Adipocyte (in vitro differentiated cells): ENCODE data around the gene ZNF227.
"Not testable (repeated sequence)": the region's sequence is repeated elsewhere in the genome, so short reads cannot be mapped to it uniquely, and the experiment has no call there.

Source experiments
- DNase-seq: peaks from one replicate; pipeline ENCODE4 v3.0.0-alpha.2; 2015; ENCODE audit warnings: low read depth
- H3K27me3 ChIP-seq: replicated peaks from 2 replicates; pipeline ENCODE4 v1.7.0; 2013; ENCODE audit warnings: mild to moderate bottlenecking, low read length, moderate library complexity; ENCODE audit not compliant: control insufficient read depth, insufficient read depth
- H3K36me3 ChIP-seq: 2 replicates; pipeline ENCODE4 v1.7.0; 2013; ENCODE audit warnings: low read length, mild to moderate bottlenecking, moderate library complexity; ENCODE audit not compliant: control insufficient read depth, insufficient read depth, severe bottlenecking
- H3K4me1 ChIP-seq: 2 replicates; pipeline ENCODE4 v1.7.0; 2013; ENCODE audit warnings: mild to moderate bottlenecking, low read length, moderate library complexity; ENCODE audit not compliant: control insufficient read depth, insufficient read depth
- H3K4me3 ChIP-seq: 2 replicates; pipeline ENCODE4 v1.7.0; 2013; ENCODE audit warnings: mild to moderate bottlenecking, low read length, moderate library complexity
- H3K9ac ChIP-seq: 2 replicates; pipeline ENCODE4 v1.7.0; 2013; ENCODE audit warnings: mild to moderate bottlenecking, low read length, moderate library complexity
- H3K9me3 ChIP-seq: 2 replicates; pipeline ENCODE4 v1.7.0; 2013; ENCODE audit warnings: mild to moderate bottlenecking, low read length, moderate library complexity; ENCODE audit not compliant: control insufficient read depth

The ZNF227 gene

DNA sequence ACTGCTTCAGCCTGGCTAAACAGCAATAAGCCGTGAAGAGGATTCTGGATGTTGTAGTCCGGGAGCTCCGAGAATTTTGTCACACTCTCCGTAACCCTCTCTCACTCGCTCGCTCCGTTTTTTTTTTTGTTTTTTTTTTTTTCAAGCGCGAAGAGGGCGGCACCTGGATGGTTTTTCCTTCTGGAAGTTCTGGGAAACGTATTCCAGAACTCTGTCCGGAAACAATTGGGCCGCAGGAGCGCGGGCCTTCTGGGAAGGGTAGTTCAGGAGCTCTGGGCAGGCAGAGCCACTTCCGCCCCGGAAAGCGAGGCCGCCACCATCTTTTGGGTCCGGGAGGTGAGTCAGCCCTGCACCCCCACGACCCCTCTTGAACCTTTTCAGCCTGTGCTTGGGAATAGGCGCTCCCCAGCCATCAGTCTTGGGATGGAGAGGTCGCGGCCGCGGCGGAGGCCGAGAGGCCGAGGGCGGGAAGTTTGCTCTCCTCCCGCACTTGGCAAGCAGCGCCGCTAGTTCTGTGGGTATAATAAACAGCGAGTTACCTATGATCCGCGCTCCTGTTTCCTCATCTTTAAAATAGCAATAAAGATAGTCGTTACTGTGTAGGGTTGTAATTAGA is at the start of gene ZNF227:
TSS of gene ZNF227 (plus strand) at position 283 of the 616 bp plus-strand sequence. CDS start 5,261 bp downstream, outside the sequence.
- Histone ChIP-seq H3K4me1 (peaks cover 13% of the 10 kb centered on the region), H3K9ac (peak within 1 kb of the TSS; percentile 94), H3K36me3 (peaks cover 10% of the 10 kb centered on the region), H3K9me3 (no peaks in the 10 kb centered on the region), H3K4me3 (peak within 1 kb of the TSS; percentile 100), H3K27me3 (no peaks in the 10 kb centered on the region)
- peak; percentile 95 for DNase-seq

- no peak overlapping the region for H3K4me3 ChIP-seq
- H3K27me3 ChIP-seq, result no peaks in the 10 kb centered on the region
Measured at GRCh38 chr19:44163789-44164188, 48.5 kb upstream of the ZNF227 start.

GRCh38 chr19:44164327-44164672 is 48.0 kb upstream of the ZNF227 start:
- H3K9me3 ChIP-seq, result peaks cover 8% of the 10 kb centered on the region
- DNase-seq, result peak; percentile 0
- peaks cover 26% of the 10 kb centered on the region for H3K36me3 ChIP-seq
- no peaks in the 10 kb centered on the region for H3K27me3 ChIP-seq
- peaks cover 12% of the 10 kb centered on the region for H3K4me1 ChIP-seq
- H3K4me3 ChIP-seq, result peak overlapping the region; percentile 93
- peak overlapping the region; percentile 90 for H3K9ac ChIP-seq

More at GRCh38 chr19:44163789-44164188, 48.5 kb upstream of the ZNF227 start:
- H3K4me1 ChIP-seq, result peaks cover 12% of the 10 kb centered on the region
- peaks cover 12% of the 10 kb centered on the region for H3K9me3 ChIP-seq
- H3K36me3 ChIP-seq, result peaks cover 21% of the 10 kb centered on the region
- no peak overlapping the region for H3K9ac ChIP-seq
- DNase-seq, result no peak

DNA sequence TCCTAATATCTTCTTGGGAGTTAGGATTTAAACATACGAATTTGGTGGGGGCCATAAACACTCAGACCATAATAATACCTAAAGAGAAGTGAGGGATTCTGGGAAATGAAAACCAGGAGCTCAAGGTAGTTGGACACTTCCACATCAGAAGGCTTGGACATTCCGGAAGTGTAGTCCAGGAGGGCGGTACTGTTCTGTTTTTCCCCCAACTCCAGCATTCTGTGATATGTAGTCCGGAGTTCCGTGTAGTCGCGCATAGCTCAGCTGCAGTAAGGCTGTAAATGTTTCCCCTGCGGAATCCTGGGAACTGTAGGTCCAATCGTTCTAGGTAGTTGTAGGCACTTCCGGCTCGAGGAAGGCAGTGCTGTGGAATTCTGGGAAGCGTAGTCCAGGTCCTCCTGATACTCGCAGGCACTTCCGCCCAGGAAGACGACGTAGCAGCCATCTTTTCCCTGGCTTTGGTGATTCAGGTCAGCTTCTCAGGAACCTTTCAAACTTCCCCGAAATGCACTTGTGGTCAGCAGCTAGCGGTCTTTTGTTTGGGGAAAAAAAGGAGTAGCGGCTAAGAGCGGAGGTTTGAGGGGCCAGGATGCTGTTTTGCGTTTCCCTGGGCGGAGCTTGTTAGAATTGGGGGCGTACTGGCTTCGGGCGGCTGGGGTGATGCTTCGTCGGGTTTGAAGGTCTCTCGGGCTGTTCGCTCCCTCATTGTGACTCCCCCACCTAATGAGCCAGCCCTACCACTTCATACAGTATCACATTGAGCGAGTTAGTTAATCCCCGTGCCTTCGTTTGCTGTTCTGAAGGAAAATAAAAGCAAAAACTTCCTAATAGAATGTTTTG is 47.4 kb upstream of the ZNF227 start, which contains the start of gene ZNF226:
TSS of gene ZNF226 (plus strand) at position 428 of the 840 bp plus-strand sequence. CDS start 4,981 bp downstream, outside the sequence.
- peak; percentile 98 for DNase-seq
- peak within 1 kb of the TSS; percentile 93 for H3K4me3 ChIP-seq
- peaks cover 12% of the 10 kb centered on the region for H3K4me1 ChIP-seq
- H3K9ac ChIP-seq, result peak within 1 kb of the TSS; percentile 90
- peaks cover 32% of the 10 kb centered on the region for H3K36me3 ChIP-seq
- peaks cover 8% of the 10 kb centered on the region for H3K9me3 ChIP-seq
- H3K27me3 ChIP-seq, result no peaks in the 10 kb centered on the region

GRCh38 chr19:44170660-44171059 is 41.7 kb upstream of the ZNF227 start:
- H3K27me3 ChIP-seq, H3K4me3 ChIP-seq, H3K9ac ChIP-seq, H3K4me1 ChIP-seq, DNase-seq: not testable (repeated sequence)
- H3K36me3 ChIP-seq, result peaks cover 89% of the 10 kb centered on the region
- peaks cover 45% of the 10 kb centered on the region for H3K9me3 ChIP-seq

DNA sequence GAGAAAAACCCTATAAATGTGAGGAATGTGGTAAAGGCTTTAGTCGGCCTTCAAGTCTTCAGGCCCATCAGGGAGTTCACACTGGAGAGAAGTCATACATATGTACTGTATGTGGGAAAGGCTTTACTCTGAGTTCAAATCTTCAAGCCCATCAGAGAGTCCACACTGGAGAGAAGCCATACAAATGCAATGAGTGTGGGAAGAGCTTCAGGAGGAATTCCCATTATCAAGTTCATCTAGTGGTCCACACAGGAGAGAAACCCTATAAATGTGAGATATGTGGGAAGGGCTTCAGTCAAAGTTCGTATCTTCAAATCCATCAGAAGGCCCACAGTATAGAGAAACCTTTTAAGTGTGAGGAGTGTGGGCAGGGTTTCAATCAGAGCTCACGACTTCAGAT is 35.7 kb upstream of the ZNF227 start:
- Histone ChIP-seq H3K9me3 (peaks cover 66% of the 10 kb centered on the region), H3K9ac (no peak overlapping the region), H3K36me3 (peaks cover 62% of the 10 kb centered on the region), H3K4me1 (no peaks in the 10 kb centered on the region), H3K27me3 (no peaks in the 10 kb centered on the region), H3K4me3 (peak overlapping the region; percentile 50)
- no peak for DNase-seq

DNA sequence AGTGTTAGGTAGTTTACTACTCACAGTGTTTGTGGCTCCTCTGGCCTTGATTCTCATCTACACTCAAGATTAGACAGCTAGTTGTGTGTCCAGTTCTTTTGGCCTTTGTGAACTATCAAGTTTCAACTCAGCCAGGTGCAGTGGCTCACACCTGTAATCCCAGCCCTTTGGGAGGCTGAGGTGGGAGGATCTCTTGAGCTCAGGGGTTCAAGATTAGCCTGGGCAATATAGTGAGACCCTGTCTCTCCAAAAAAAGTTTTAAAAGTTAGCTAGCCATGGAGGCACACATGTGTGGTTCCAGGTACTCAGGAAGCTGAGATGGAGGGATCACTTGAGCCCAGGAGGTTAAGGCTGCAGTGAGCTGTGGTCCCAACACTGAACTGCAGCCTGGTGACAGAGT is 31.4 kb upstream of the ZNF227 start:
- Histone ChIP-seq H3K36me3 (peaks cover 18% of the 10 kb centered on the region), H3K27me3 (no peaks in the 10 kb centered on the region), H3K9ac (no peak overlapping the region), H3K9me3 (peaks cover 24% of the 10 kb centered on the region), H3K4me3 (no peak overlapping the region), H3K4me1 (no peaks in the 10 kb centered on the region)
- DNase-seq, result no peak

- Histone ChIP-seq H3K27me3 (no peaks in the 10 kb centered on the region), H3K36me3 (peaks cover 6% of the 10 kb centered on the region), H3K4me3 (no peak overlapping the region), H3K9ac (no peak overlapping the region), H3K9me3 (peaks cover 13% of the 10 kb centered on the region), H3K4me1 (no peaks in the 10 kb centered on the region)
- DNase-seq, result no peak
Measured at GRCh38 chr19:44182145-44182544, 30.2 kb upstream of the ZNF227 start.

DNA sequence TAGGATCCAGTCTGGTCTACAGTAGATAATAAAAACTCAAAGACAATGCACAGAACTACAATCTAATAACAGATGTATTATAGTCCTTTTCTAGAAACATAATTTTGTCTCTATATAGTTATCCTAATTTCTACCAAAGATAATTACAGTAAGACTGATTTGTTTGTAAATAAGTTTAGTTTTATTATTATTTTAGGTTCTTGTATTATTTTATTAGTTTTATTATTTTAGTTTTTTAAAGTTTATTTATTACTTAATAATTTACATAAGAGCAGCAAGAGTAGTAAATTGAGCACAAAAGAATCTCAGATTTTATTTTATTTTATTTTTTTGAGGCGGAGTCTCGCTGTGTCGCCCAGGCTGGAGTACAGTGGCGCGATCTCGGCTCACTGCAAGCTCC is 22.3 kb upstream of the ZNF227 start:
- Histone ChIP-seq H3K27me3 (no peaks in the 10 kb centered on the region), H3K36me3 (no peaks in the 10 kb centered on the region), H3K9ac (no peak overlapping the region), H3K4me1 (no peaks in the 10 kb centered on the region), H3K4me3 (no peak overlapping the region), H3K9me3 (no peaks in the 10 kb centered on the region)
- DNase-seq, result no peak

GRCh38 chr19:44192127-44192526 is 20.2 kb upstream of the ZNF227 start:
- no peaks in the 10 kb centered on the region for H3K27me3 ChIP-seq
- no peaks in the 10 kb centered on the region for H3K36me3 ChIP-seq
- no peaks in the 10 kb centered on the region for H3K9me3 ChIP-seq
- H3K9ac ChIP-seq, result no peak overlapping the region
- H3K4me3 ChIP-seq, result no peak overlapping the region
- no peaks in the 10 kb centered on the region for H3K4me1 ChIP-seq
- DNase-seq, result no peak

DNA sequence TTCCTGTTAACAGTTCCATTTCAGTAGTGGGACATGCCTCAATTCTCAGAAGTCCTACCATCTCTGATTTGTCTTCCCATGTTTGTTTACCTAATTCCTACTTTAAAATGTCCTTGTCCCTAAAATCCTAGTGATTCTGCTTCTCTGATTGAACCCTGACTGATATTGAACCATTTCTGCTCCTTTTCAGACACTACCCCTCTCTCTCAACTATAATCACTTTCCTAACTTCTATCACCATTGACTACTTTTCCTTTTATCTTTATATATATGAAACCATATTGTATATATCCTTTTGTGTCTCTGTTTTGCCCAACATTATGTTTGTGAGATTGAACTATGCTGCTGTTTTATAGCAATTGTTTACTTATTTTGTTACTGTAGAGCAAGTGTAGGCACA is 15.6 kb upstream of the ZNF227 start:
- H3K4me1 ChIP-seq, result no peaks in the 10 kb centered on the region
- no peaks in the 10 kb centered on the region for H3K27me3 ChIP-seq
- no peak overlapping the region for H3K9ac ChIP-seq
- DNase-seq, result no peak
- H3K9me3 ChIP-seq, result no peaks in the 10 kb centered on the region
- H3K4me3 ChIP-seq, result no peak overlapping the region
- H3K36me3 ChIP-seq, result no peaks in the 10 kb centered on the region
